ENCODE results near the gene SCAPER.

The SCAPER gene

GRCh38 chr15:76936671-76937070, 31.5 kb upstream of the SCAPER start:
- no peak for TF ChIP-seq CTCF (IDR thresholded peaks at IDR 0.05)
- Histone ChIP-seq H3K36me3 (peaks cover 18% of the 10 kb centered on the region), H3K9me3 (no peaks in the 10 kb centered on the region), H3K27me3 (no peaks in the 10 kb centered on the region), H3K4me1 (ENCODE audit: control insufficient read depth in 1 of 2, insufficient read depth in 1 of 2, low read depth in 1 of 2, low read length in 1 of 2) (peaks cover 7 to 9% of the 10 kb centered on the region in 2 experiments), H3K4me3 (ENCODE audit: low read depth in 1 of 2, low read length in 1 of 2) (no peak overlapping the region), H3K27ac (no peak overlapping the region)

GRCh38 chr15:76935620-76936019, 30.5 kb upstream of the SCAPER start:
- Histone ChIP-seq H3K9me3 (no peaks in the 10 kb centered on the region), H3K27ac (no peak overlapping the region), H3K27me3 (no peaks in the 10 kb centered on the region), H3K4me3 (ENCODE audit: low read depth in 1 of 2, low read length in 1 of 2) (no peak overlapping the region), H3K4me1 (ENCODE audit: control insufficient read depth in 1 of 2, insufficient read depth in 1 of 2, low read depth in 1 of 2, low read length in 1 of 2) (peaks cover 13% of the 10 kb centered on the region in 2 experiments), H3K36me3 (peaks cover 18% of the 10 kb centered on the region)
- no peak for TF ChIP-seq CTCF (IDR thresholded peaks at IDR 0.05)

- TF ChIP-seq CTCF (IDR thresholded peaks at IDR 0.05) = no peak
- Histone ChIP-seq H3K9me3 (no peaks in the 10 kb centered on the region), H3K36me3 (peaks cover 6% of the 10 kb centered on the region), H3K4me1 (ENCODE audit: control insufficient read depth in 1 of 2, insufficient read depth in 1 of 2, low read depth in 1 of 2, low read length in 1 of 2) (peaks cover 13% of the 10 kb centered on the region in 2 experiments), H3K4me3 (ENCODE audit: low read depth in 1 of 2, low read length in 1 of 2) (peak overlapping the region; percentile 70 to 71), H3K27ac (peak overlapping the region; percentile 85), H3K27me3 (no peaks in the 10 kb centered on the region)
Measured at GRCh38 chr15:76932135-76932966, 27.2 kb upstream of the SCAPER start.

- H3K4me3 ChIP-seq (ENCODE audit: low read depth in 1 of 2, low read length in 1 of 2) = peak within 1 kb of the TSS; percentile 70 to 71
- peak within 1 kb of the TSS; percentile 85 for H3K27ac ChIP-seq
- H3K9me3 ChIP-seq = no peaks in the 10 kb centered on the region
- peaks cover 5% of the 10 kb centered on the region for H3K36me3 ChIP-seq
- H3K4me1 ChIP-seq (ENCODE audit: control insufficient read depth in 1 of 2, insufficient read depth in 1 of 2, low read depth in 1 of 2, low read length in 1 of 2) = peaks cover 13% of the 10 kb centered on the region in 2 experiments
- TF ChIP-seq CTCF (IDR thresholded peaks at IDR 0.05) = peak; percentile 50
- no peaks in the 10 kb centered on the region for H3K27me3 ChIP-seq
Measured at GRCh38 chr15:76931397-76932134, 26.4 kb upstream of the SCAPER start, which contains the start of gene RCN2. TSS of gene RCN2 (plus strand) at chr15:76931749. CDS start at chr15:76931842, 93 bp downstream.

GRCh38 chr15:76930831-76931396, 25.8 kb upstream of the SCAPER start:
- H3K27ac ChIP-seq = peak overlapping the region; percentile 85
- no peaks in the 10 kb centered on the region for H3K36me3 ChIP-seq
- no peak for TF ChIP-seq CTCF (IDR thresholded peaks at IDR 0.05)
- peaks cover 13% of the 10 kb centered on the region in 2 experiments for H3K4me1 ChIP-seq (ENCODE audit: control insufficient read depth in 1 of 2, insufficient read depth in 1 of 2, low read depth in 1 of 2, low read length in 1 of 2)
- H3K27me3 ChIP-seq = no peaks in the 10 kb centered on the region
- H3K4me3 ChIP-seq (ENCODE audit: low read depth in 1 of 2, low read length in 1 of 2) = peak overlapping the region; percentile 70 to 71
- no peaks in the 10 kb centered on the region for H3K9me3 ChIP-seq

All from neutrophil (primary cell).